Purkinje cell (primary cell): ENCODE results near the gene RABAC1. TPM values are rescaled to one million over a fixed set of nuclear protein-coding genes. Genes with fewer than 3 reads are reported as not detected.

ENCODE experiments used
- polyA plus RNA-seq: library from polyadenylated mRNA; unstranded; fragments of >200 nt; fragmentation: Nextera tagmentation; gene quantifications from 2 replicates; pipeline ENCODE4 v1.2.1, GENCODE V29; 2014

RABAC1 gene
- polyA plus RNA-seq = 148 and 157 TPM in 2 replicates

GRCh38 chr19:41959056-41960053 lies at the start of gene RABAC1:
RABAC1 (minus strand) TSS chr19:41959321; CDS start chr19:41959292, 29 bp downstream.

GRCh38 chr19:41993612-41994483 lies 34.7 kb upstream of the RABAC1 start, which contains the start of gene ATP1A3:
ATP1A3 (minus strand) TSS chr19:41994230; CDS start chr19:41994076, 154 bp downstream.

GRCh38 chr19:41928221-41928683 lies 30.9 kb downstream of the RABAC1 start, which contains the start of gene ERFL:
ERFL (minus strand) TSS chr19:41928449; CDS start chr19:41912919, 15,530 bp downstream.

Other genes with a start within 250 kb of the RABAC1 start
- gene CEACAM6, start 203.8 kb downstream of the RABAC1 start, polyA plus RNA-seq = not detected in 2 replicates
- not detected in 2 replicates for gene CEACAM3, start 162.7 kb downstream of the RABAC1 start, polyA plus RNA-seq
- not detected in 2 replicates for gene LYPD4, start 114.6 kb downstream of the RABAC1 start, polyA plus RNA-seq
- not detected in 2 replicates for gene DMRTC2, start 114.3 kb downstream of the RABAC1 start, polyA plus RNA-seq
- 1,193 and 1,462 TPM in 2 replicates for gene RPS19, start 99.1 kb downstream of the RABAC1 start, polyA plus RNA-seq
- not detected in 2 replicates for gene CD79A, start 82.0 kb downstream of the RABAC1 start, polyA plus RNA-seq
- 0.46 and 0.52 TPM in 2 replicates for gene ARHGEF1, start 76.1 kb downstream of the RABAC1 start, polyA plus RNA-seq
- gene ERFL, start 30.9 kb downstream of the RABAC1 start, polyA plus RNA-seq = not detected in 2 replicates
- 128 and 179 TPM in 2 replicates for gene ATP1A3, start 34.9 kb upstream of the RABAC1 start, polyA plus RNA-seq
- gene GRIK5, start 110.9 kb upstream of the RABAC1 start, polyA plus RNA-seq = 0.29 and 0.40 TPM in 2 replicates
- gene ZNF574, start 116.8 kb upstream of the RABAC1 start, polyA plus RNA-seq = 1.5 and 1.8 TPM in 2 replicates
- gene POU2F2, start 173.1 kb upstream of the RABAC1 start, polyA plus RNA-seq = 0.56 TPM in 1 of 2 replicates, not detected in the other